A549 treated with DMSO at 1 μM for 4 hours (cell line): ENCODE results near the gene FBXL19. TPM values are rescaled to one million over a fixed set of nuclear protein-coding genes. Genes with fewer than 3 reads are reported as not detected.

Experiments used
- total RNA-seq: library from RNA; stranded (reverse); fragments of 200-300 nt; extraction: Qiagen RNA extraction; gene quantifications from 5 replicates; pipeline ENCODE4 v1.2.3, GENCODE V29; 2022; ENCODE audit warnings: low read depth

The FBXL19 gene
- total RNA-seq, result 12.1 to 25.6 TPM (median 20.3 TPM) in 5 replicates

GRCh38 chr16:30923554-30924075 is at the start of gene FBXL19:
Gene FBXL19 (plus strand): TSS chr16:30923572. CDS start chr16:30925755, 2,183 bp downstream.

DNA sequence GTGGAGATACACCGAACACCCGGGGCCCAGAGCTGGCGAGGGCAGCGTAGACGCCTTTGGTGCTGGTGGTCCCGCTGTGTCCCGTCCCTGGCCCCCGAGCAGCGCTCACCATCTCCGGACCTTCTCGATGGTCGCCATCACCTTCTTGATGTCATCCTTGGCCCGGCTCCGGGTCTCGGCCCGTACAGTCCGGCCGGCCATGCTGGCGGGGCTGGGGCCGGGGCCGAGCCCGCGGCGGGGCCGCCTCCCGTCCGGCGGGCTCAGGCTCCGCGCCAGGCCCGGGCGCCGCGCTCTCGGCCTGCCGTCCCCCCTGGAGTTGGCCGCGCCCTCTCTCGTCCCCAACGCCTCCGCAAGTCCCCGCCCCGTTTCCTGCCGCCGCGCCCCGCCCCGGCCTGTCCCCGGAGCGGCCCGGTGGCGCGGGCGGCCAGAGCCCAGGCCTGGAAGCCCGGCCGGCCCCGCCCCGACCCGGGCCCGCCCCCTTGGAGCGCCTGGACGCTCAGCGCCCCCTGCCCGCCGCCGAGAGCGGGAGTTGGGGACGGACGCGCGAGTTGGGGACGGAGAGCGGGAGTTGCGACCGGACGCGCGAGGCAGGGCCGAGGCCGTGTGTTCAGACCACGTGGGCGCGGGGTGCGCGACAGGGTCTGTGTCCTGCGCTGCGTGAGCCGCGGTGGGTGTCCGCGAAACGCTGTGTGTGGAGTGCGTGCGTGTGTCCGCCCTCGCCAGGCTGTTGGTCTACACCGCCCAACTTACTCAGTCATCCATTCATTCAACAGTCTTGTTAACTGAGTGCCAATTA is 29.4 kb upstream of the FBXL19 start, which contains the start of gene BCL7C:
BCL7C (minus strand) TSS at position 334 of the 796 bp plus-strand sequence; CDS start at position 201, 133 bp downstream.

DNA sequence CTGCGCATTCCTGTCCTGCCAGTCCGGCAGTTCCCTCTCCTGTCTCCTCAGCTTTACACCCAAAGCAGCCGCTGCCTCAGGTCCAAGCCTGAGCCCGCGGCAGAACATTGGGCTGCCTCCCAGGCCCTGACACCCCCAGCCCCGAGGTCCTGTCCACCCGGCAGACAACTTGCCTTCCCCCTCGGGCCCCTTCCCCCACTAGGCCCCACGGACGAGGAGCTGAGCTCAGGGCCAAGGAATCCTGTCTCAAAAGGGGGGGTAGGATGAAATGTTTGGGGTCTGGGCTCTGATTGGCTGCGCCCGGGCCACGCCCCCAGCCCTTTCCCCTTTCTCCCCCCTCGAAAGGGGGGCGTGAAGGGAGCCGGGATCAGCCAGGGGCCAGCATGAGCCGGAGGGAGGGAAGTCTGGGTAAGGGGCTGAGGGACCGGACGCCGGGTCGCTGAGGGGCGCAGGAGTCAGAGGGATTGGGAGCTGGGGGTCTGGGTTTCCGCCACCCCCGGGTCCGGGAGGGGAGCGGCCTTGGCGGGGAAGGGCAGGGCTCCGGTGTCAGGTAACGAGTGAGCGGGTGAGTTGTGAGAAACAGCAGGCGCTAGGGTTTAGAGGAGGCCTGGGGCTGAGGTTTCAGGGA is 27.0 kb upstream of the FBXL19 start, which contains the start of gene CTF1:
CTF1 (plus strand) TSS at position 354 of the 628 bp plus-strand sequence; CDS start at position 384, 30 bp downstream.

GRCh38 chr16:30948667-30949649 is 25.6 kb downstream of the FBXL19 start, which contains the start of gene ORAI3:
Gene ORAI3 (plus strand): TSS chr16:30949068. CDS start chr16:30949290, 222 bp downstream.

DNA sequence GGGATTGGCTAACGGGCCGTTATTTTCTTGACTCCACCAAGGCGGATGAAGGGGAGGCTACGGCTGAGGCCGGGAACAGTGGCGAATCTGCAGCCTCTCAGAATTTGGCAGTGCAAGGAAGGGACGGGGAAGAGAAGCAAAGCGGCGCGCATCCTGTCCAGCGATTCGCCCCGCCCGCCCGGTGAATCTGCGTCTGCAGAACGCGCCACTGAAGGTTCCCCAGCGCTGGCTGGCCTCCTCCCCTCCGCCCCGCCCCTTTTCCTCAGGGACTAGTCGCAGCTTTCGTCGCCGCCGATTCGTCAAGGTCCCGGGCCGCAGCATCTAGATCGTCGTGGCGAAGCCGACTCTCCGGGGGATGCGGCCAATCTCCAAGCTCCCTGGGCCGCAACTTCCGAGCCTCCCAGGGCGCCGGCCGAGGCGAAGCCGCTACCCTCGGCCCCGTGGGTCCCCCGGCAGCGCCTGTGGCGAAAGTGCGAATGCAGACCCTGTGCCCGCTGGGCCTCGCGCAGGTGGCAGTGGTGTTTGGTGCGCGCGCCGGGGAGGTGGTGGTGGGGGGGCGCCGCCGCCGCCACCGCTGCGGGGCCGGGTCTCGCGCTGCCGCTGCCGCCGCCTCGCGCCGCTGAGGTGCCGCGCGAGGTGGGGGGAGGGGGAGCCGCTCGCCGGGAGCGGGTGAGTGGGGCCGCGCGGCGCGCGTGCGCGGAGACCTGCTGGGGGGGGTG is 34.2 kb downstream of the FBXL19 start, which contains the start of gene SETD1A:
SETD1A (plus strand) TSS at position 299 of the 719 bp plus-strand sequence. CDS start 978 bp downstream, outside the sequence.

DNA sequence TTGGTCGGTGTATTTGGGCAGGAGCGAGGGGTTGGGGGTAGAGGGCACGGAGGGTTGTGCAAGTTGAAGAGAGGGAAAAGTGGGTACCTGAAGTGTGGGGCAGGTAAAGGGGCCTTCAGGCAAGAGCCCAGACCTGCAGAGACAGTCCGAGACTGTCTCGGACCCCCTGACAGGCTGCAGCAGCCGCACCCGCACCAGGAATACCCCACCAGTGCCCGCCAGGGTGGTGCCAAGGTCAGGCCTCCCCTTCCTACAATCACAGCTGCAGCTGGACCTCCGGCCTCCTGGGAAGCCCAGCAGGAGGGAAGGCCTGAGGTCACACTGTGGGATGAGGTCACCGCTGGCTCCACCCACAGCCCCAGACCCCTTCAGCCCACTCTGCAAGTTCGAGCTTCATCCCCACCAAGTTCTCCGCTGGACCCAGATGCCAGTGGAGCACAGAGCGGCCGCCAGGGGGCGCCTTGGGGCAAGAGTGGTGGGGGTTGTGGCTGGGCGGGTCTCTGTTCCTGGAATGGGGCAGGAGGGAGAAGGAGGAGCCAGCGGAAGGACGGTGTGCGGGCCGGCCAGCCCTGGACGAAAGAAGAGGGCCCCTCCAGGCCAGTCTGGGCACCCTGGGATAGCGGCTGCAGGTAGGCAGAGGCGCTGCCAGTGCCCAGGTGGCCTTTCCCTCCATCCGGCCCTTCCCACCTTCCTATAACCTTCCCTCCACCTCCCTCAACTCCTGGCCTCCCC is 61.5 kb downstream of the FBXL19 start, which contains the start of gene HSD3B7:
HSD3B7 (plus strand) TSS at position 539 of the 732 bp plus-strand sequence. CDS start 452 bp downstream, outside the sequence.

Other genes with a start within 250 kb of the FBXL19 start
- 16.5 to 36.0 TPM (median 27.7 TPM) in 5 replicates for gene SRCAP, start 224.4 kb upstream of the FBXL19 start, total RNA-seq
- gene PHKG2, start 175.1 kb upstream of the FBXL19 start, total RNA-seq, result 20.6 to 29.8 TPM (median 23.1 TPM) in 5 replicates
- 6.9 to 9.1 TPM (median 8.2 TPM) in 5 replicates for gene CFAP119, start 161.5 kb upstream of the FBXL19 start, total RNA-seq
- gene RNF40, start 161.2 kb upstream of the FBXL19 start, total RNA-seq, result 63.7 to 91.5 TPM (median 86.1 TPM) in 5 replicates
- gene ZNF629, start 136.4 kb upstream of the FBXL19 start, total RNA-seq, result 15.6 to 23.9 TPM (median 17.6 TPM) in 5 replicates
- 24.4 to 38.8 TPM (median 34.4 TPM) in 5 replicates for gene BCL7C, start 29.5 kb upstream of the FBXL19 start, total RNA-seq
- 0.12 to 0.26 TPM (median 0.21 TPM) in 4 of 5 replicates, not detected in the other for gene CTF1, start 27.0 kb upstream of the FBXL19 start, total RNA-seq
- 12.5 to 15.3 TPM (median 13.2 TPM) in 5 replicates for gene ORAI3, start 25.5 kb downstream of the FBXL19 start, total RNA-seq
- gene SETD1A, start 34.2 kb downstream of the FBXL19 start, total RNA-seq, result 19.1 to 23.3 TPM (median 20.8 TPM) in 5 replicates
- gene HSD3B7, start 61.6 kb downstream of the FBXL19 start, total RNA-seq, result 12.8 to 14.8 TPM (median 13.7 TPM) in 5 replicates
- gene STX1B, start 87.1 kb downstream of the FBXL19 start, total RNA-seq, result 1.6 to 2.1 TPM (median 1.8 TPM) in 5 replicates
- 62.0 to 75.6 TPM (median 68.6 TPM) in 5 replicates for gene STX4, start 110.0 kb downstream of the FBXL19 start, total RNA-seq
- gene ZNF668, start 150.7 kb downstream of the FBXL19 start, total RNA-seq, result 12.1 to 21.7 TPM (median 16.0 TPM) in 5 replicates
- 10.3 to 13.0 TPM (median 11.6 TPM) in 5 replicates for gene ZNF646, start 150.8 kb downstream of the FBXL19 start, total RNA-seq
- 1.3 to 2.1 TPM (median 1.6 TPM) in 5 replicates for gene PRSS53, start 165.4 kb downstream of the FBXL19 start, total RNA-seq
- 102 to 138 TPM (median 128 TPM) in 5 replicates for gene VKORC1, start 171.2 kb downstream of the FBXL19 start, total RNA-seq
- 37.7 to 50.5 TPM (median 42.3 TPM) in 5 replicates for gene BCKDK, start 184.8 kb downstream of the FBXL19 start, total RNA-seq
- gene KAT8, start 194.1 kb downstream of the FBXL19 start, total RNA-seq, result 33.6 to 39.8 TPM (median 37.9 TPM) in 5 replicates
- 0.18 to 0.35 TPM (median 0.26 TPM) in 5 replicates for gene PRSS8, start 212.2 kb downstream of the FBXL19 start, total RNA-seq
- 0.43 to 1.0 TPM (median 0.84 TPM) in 5 replicates for gene PRSS36, start 226.5 kb downstream of the FBXL19 start, total RNA-seq